ENCODE measurements around the gene CCDC3. TPM values are rescaled to one million over a fixed set of nuclear protein-coding genes. Genes with fewer than 3 reads are reported as not detected.

The CCDC3 gene
- polyA plus RNA-seq, 1 donor from 2014 or later, result not detected

GRCh38 chr10:12961416-12962205, 39.9 kb downstream of the CCDC3 start:
- Mint-ChIP-seq H3K27ac (no peak overlapping the region), H3K36me3 (no peaks in the 10 kb centered on the region), H3K27me3 (peaks cover 19% of the 10 kb centered on the region), H3K4me3 (no peak overlapping the region), H3K4me1 (no peaks in the 10 kb centered on the region), H3K9me3 (peaks cover 0 to 14% (median 7%) of the 10 kb centered on the region in 3 donors)

- no peaks in the 10 kb centered on the region for H3K4me1 Mint-ChIP-seq
- H3K36me3 Mint-ChIP-seq, result no peaks in the 10 kb centered on the region
- no peak overlapping the region for H3K27ac Mint-ChIP-seq
- peaks cover 16% of the 10 kb centered on the region for H3K27me3 Mint-ChIP-seq
- no peak overlapping the region for H3K4me3 Mint-ChIP-seq
- peaks cover 0 to 11% (median 9%) of the 10 kb centered on the region in 3 donors for H3K9me3 Mint-ChIP-seq
Observed at GRCh38 chr10:12960941-12961340, 40.6 kb downstream of the CCDC3 start.

- H3K4me1 Mint-ChIP-seq, result no peaks in the 10 kb centered on the region
- peaks cover 16% of the 10 kb centered on the region for H3K27me3 Mint-ChIP-seq
- H3K4me3 Mint-ChIP-seq, result no peak overlapping the region
- no peak overlapping the region for H3K27ac Mint-ChIP-seq
- no peaks in the 10 kb centered on the region for H3K36me3 Mint-ChIP-seq
- H3K9me3 Mint-ChIP-seq, result peaks cover 0 to 11% (median 9%) of the 10 kb centered on the region in 3 donors
Observed at GRCh38 chr10:12960334-12960898, 41.1 kb downstream of the CCDC3 start.

DNA sequence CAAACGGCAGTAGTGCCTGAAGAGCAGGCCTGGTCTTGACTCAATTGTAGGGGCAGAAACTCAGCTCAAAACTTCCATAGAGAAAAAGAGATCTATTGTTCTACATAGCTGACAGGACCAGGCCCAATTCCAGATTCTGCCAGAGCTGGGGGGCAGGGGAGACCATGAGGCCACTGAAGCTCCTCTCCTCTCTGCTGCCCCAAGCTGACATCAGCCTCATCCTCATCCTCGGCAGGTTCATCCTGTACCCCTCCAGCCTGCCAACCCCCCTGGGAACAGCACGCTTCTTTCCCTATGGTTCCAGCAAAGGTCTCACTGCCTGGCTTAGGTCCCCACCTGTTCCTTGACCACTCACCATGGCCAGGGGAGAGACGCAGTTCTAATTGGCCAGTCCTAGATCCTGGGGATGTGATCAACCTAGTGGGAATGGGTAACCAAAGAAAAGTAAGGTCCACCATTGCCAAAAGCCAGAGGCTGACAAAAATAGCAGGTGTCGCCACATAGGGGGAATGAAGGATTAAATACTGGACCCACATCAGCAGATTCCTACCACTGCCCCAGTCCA, 42.9 kb downstream of the CCDC3 start:
- Mint-ChIP-seq H3K4me3 (peak overlapping the region in 1 of 4 donors; percentile 23), H3K9me3 (peaks cover 0 to 11% (median 9%) of the 10 kb centered on the region in 3 donors), H3K4me1 (no peaks in the 10 kb centered on the region), H3K27me3 (peaks cover 14% of the 10 kb centered on the region), H3K36me3 (no peaks in the 10 kb centered on the region), H3K27ac (no peak overlapping the region)

- no peak overlapping the region for H3K27ac Mint-ChIP-seq
- no peaks in the 10 kb centered on the region for H3K36me3 Mint-ChIP-seq
- H3K27me3 Mint-ChIP-seq, result peaks cover 11% of the 10 kb centered on the region
- H3K4me3 Mint-ChIP-seq, result no peak overlapping the region
- peaks cover 5 to 25% (median 21%) of the 10 kb centered on the region in 3 donors for H3K9me3 Mint-ChIP-seq
- no peaks in the 10 kb centered on the region for H3K4me1 Mint-ChIP-seq
Observed at GRCh38 chr10:12957081-12957480, 44.4 kb downstream of the CCDC3 start.

GRCh38 chr10:12954866-12955265, 46.6 kb downstream of the CCDC3 start:
- H3K36me3 Mint-ChIP-seq, result no peaks in the 10 kb centered on the region
- no peak overlapping the region for H3K27ac Mint-ChIP-seq
- H3K9me3 Mint-ChIP-seq, result peaks cover 5 to 27% (median 19%) of the 10 kb centered on the region in 3 donors
- H3K4me3 Mint-ChIP-seq, result no peak overlapping the region
- H3K27me3 Mint-ChIP-seq, result peaks cover 4% of the 10 kb centered on the region
- H3K4me1 Mint-ChIP-seq, result no peaks in the 10 kb centered on the region

- H3K27me3 Mint-ChIP-seq, result no peaks in the 10 kb centered on the region
- peaks cover 0 to 3% (median 0%) of the 10 kb centered on the region in 3 donors for H3K4me1 Mint-ChIP-seq
- no peaks in the 10 kb centered on the region for H3K36me3 Mint-ChIP-seq
- H3K4me3 Mint-ChIP-seq, result no peak overlapping the region
- no peak overlapping the region for H3K27ac Mint-ChIP-seq
- peaks cover 5 to 16% (median 12%) of the 10 kb centered on the region in 3 donors for H3K9me3 Mint-ChIP-seq
Observed at GRCh38 chr10:12950583-12951128, 50.9 kb downstream of the CCDC3 start.

- Mint-ChIP-seq H3K9me3 (peaks cover 5 to 16% (median 12%) of the 10 kb centered on the region in 3 donors), H3K36me3 (no peaks in the 10 kb centered on the region), H3K27ac (no peak overlapping the region), H3K4me1 (peaks cover 0 to 3% (median 0%) of the 10 kb centered on the region in 3 donors), H3K4me3 (no peak overlapping the region), H3K27me3 (peaks cover 2% of the 10 kb centered on the region)
Observed at GRCh38 chr10:12949248-12949647, 52.3 kb downstream of the CCDC3 start.

DNA sequence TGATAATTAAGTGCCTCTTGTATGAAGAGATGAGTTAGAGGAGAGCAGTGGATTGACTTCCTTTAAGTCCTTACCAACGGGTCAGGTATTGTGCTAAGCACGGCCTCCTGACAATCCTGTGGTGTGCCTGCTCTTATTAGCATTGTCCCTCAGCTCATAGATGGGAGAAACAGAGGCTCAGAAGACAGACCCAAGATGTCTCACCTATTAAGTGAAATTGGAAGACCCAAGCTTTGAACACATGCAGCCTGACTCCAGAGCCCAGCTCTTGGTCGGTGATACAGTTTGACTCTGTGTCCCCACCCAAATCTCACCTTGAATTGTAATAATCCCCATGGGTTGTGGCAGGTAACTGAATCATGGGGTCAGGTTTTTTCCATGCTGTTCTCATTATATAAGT, 53.8 kb downstream of the CCDC3 start:
- peaks cover 4% of the 10 kb centered on the region for H3K27me3 Mint-ChIP-seq
- peak overlapping the region in 1 of 4 donors; percentile 18 for H3K4me3 Mint-ChIP-seq
- peaks cover 5 to 8% (median 5%) of the 10 kb centered on the region in 3 donors for H3K9me3 Mint-ChIP-seq
- H3K4me1 Mint-ChIP-seq, result peaks cover 0 to 3% (median 0%) of the 10 kb centered on the region in 3 donors
- no peak overlapping the region for H3K27ac Mint-ChIP-seq
- no peaks in the 10 kb centered on the region for H3K36me3 Mint-ChIP-seq

- Mint-ChIP-seq H3K36me3 (no peaks in the 10 kb centered on the region), H3K27me3 (peaks cover 4% of the 10 kb centered on the region), H3K9me3 (no peaks in the 10 kb centered on the region), H3K4me3 (no peak overlapping the region), H3K27ac (no peak overlapping the region), H3K4me1 (peaks cover 0 to 3% (median 0%) of the 10 kb centered on the region in 3 donors)
Observed at GRCh38 chr10:12946372-12946771, 55.1 kb downstream of the CCDC3 start.

DNA sequence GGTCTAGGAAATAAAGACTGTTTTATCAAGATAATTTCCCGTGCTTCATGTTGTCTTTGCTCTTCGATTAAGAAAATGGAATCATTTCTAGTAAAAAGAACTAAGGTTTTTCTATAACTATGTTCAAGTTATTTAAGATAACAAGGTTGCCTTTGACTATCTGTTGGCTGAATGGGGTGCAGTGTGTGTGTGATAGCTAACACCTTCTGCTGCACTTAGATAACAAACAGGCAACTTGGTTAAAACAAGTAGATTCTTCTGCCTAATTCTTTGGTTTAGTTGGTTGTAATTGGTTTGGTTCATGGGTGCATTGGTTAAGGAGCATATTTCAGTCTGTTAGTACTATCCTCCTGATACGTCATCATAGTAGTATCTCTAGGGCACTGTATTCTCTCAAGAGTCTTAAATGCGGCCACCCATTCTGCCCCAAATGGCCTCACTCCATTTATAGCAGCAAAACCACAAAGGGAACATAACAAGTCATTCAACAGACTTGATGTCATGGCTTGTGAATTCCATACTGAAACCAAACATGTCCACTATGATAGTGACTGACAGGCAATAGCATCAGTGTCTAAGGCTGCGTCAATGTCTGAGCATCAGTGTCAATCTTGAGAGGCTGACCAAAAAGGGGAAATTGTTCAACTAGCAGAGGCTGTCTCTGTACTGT, 55.7 kb downstream of the CCDC3 start:
- H3K36me3 Mint-ChIP-seq, result no peaks in the 10 kb centered on the region
- H3K27ac Mint-ChIP-seq, result no peak overlapping the region
- peaks cover 4% of the 10 kb centered on the region for H3K27me3 Mint-ChIP-seq
- H3K4me1 Mint-ChIP-seq, result peaks cover 0 to 3% (median 0%) of the 10 kb centered on the region in 3 donors
- H3K9me3 Mint-ChIP-seq, result no peaks in the 10 kb centered on the region
- H3K4me3 Mint-ChIP-seq, result no peak overlapping the region

GRCh38 chr10:12944931-12945330, 56.6 kb downstream of the CCDC3 start:
- H3K36me3 Mint-ChIP-seq, result no peaks in the 10 kb centered on the region
- no peak overlapping the region for H3K4me3 Mint-ChIP-seq

DNA sequence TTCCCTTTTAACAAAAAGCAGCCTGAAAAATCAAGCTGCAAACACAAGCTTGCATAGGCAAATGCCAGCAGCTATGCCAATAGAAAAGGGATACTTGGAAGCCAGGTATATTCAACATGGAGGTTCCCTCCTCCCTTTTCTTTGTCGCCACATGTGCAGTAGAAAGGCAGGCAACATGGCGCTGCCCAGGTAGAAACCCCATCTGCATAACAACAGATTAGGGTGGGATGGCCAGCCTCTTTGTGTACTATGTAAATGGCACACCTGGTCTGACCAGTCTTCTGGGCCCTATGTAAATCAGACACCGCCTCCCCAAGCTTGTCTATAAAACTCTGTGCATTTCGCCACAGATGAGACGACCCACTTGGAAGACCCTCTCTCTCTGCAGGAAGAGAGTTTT, 58.1 kb downstream of the CCDC3 start:
- Mint-ChIP-seq H3K36me3 (no peaks in the 10 kb centered on the region), H3K4me3 (no peak overlapping the region), H3K27ac (no peak overlapping the region), H3K9me3 (no peaks in the 10 kb centered on the region), H3K4me1 (peaks cover 0 to 3% (median 0%) of the 10 kb centered on the region in 3 donors), H3K27me3 (peaks cover 6% of the 10 kb centered on the region)

More at GRCh38 chr10:12944931-12945330, 56.6 kb downstream of the CCDC3 start:
- Mint-ChIP-seq H3K4me1 (peaks cover 0 to 3% (median 0%) of the 10 kb centered on the region in 3 donors), H3K27ac (no peak overlapping the region), H3K27me3 (peaks cover 4% of the 10 kb centered on the region), H3K9me3 (no peaks in the 10 kb centered on the region)

DNA sequence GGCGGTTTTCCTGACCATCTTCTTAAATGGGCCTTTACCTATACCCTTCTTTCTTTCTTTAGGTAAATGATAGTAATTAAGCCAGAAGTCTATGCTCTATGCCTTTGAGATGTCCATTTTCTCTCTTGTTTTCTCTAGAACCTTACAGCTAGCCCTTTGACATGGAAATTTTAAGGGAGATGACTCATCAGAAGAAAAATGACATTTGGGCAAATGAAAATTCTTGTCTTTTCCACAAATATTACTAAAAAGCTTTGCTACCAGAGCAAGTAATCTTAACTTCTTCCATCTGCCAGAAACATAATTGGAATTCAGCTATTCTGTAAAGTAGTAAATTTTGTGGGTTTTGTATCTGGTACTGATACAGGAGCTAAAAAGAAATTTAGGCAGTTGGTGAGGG, 59.5 kb downstream of the CCDC3 start:
- H3K4me3 Mint-ChIP-seq, result no peak overlapping the region
- H3K27me3 Mint-ChIP-seq, result peaks cover 6% of the 10 kb centered on the region
- H3K9me3 Mint-ChIP-seq, result peaks cover 0 to 1% (median 0%) of the 10 kb centered on the region in 3 donors
- H3K27ac Mint-ChIP-seq, result no peak overlapping the region
- no peaks in the 10 kb centered on the region for H3K36me3 Mint-ChIP-seq
- H3K4me1 Mint-ChIP-seq, result peaks cover 0 to 3% (median 0%) of the 10 kb centered on the region in 3 donors

DNA sequence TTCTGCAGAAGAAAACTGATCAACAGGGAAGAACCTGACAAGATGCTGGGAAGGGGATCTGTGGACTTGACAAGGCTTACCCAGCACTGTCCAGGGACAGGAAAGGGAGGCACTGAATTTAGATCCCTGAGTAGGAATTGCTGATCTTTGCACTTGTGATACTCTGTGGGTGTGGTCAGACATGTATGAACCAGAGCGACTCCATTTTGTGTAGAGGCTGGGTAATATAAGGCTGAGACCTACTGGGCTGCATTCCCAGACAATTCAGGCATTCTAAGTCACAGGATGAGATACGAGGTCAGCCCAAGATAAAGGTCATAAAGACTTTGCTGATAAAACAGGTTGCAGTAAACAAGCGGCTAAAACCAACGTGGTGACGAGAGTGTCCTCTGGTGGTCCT, 60.7 kb downstream of the CCDC3 start:
- no peak overlapping the region for H3K4me3 Mint-ChIP-seq
- peaks cover 0 to 1% (median 0%) of the 10 kb centered on the region in 3 donors for H3K9me3 Mint-ChIP-seq
- H3K4me1 Mint-ChIP-seq, result peaks cover 0 to under 1% (median 0%) of the 10 kb centered on the region in 3 donors
- H3K36me3 Mint-ChIP-seq, result peaks cover 2% of the 10 kb centered on the region
- no peak overlapping the region for H3K27ac Mint-ChIP-seq
- H3K27me3 Mint-ChIP-seq, result peaks cover 9% of the 10 kb centered on the region
